GM19438 (cell line): ENCODE measurements around the gene TRNP1.
"Not testable (repeated sequence)": the region's sequence is repeated elsewhere in the genome, so short reads cannot be mapped to it uniquely, and the experiment has no call there.

Experiments used
- ATAC-seq: cut with Tn5 transposase; IDR thresholded peaks from one replicate; pipeline ENCODE4 v1.9.1; 2021; ENCODE audit warnings: low read depth; ENCODE audit not compliant: unreplicated experiment

Gene TRNP1

GRCh38 chr1:26993237-26994019 is at the start of gene TRNP1:
Gene TRNP1, plus strand, starts transcription at chr1:26993692. Its CDS starts 95 bp downstream, at chr1:26993787.
- ATAC-seq = no peak

- ATAC-seq = no peak
Observed at GRCh38 chr1:26945138-26945537, 48.4 kb upstream of the TRNP1 start.

GRCh38 chr1:26945728-26946127 is 47.8 kb upstream of the TRNP1 start:
- ATAC-seq = no peak

- no peak for ATAC-seq
Observed at GRCh38 chr1:26946270-26946669, 47.2 kb upstream of the TRNP1 start.

GRCh38 chr1:26948725-26949057 is 44.8 kb upstream of the TRNP1 start:
- not testable (repeated sequence) for ATAC-seq

GRCh38 chr1:26949266-26949925 is 44.1 kb upstream of the TRNP1 start:
- no peak for ATAC-seq

GRCh38 chr1:26949926-26950319 is 43.6 kb upstream of the TRNP1 start:
- ATAC-seq = no peak

- ATAC-seq = no peak
Observed at GRCh38 chr1:26950602-26951001, 42.9 kb upstream of the TRNP1 start.

- no peak for ATAC-seq
Observed at GRCh38 chr1:26951216-26951615, 42.3 kb upstream of the TRNP1 start.

GRCh38 chr1:26951821-26952497 is 41.5 kb upstream of the TRNP1 start:
- ATAC-seq = no peak

- no peak for ATAC-seq
Observed at GRCh38 chr1:26953374-26953773, 40.1 kb upstream of the TRNP1 start.

GRCh38 chr1:26956321-26956720 is 37.2 kb upstream of the TRNP1 start:
- ATAC-seq = no peak

GRCh38 chr1:26957306-26957705 is 36.2 kb upstream of the TRNP1 start:
- no peak for ATAC-seq

- no peak for ATAC-seq
Observed at GRCh38 chr1:26959270-26959669, 34.2 kb upstream of the TRNP1 start.

- no peak for ATAC-seq
Observed at GRCh38 chr1:26959722-26960624, 33.5 kb upstream of the TRNP1 start, which contains the start of gene KDF1. Gene KDF1, minus strand, starts transcription at chr1:26960468. Its CDS starts 8,088 bp downstream, at chr1:26952380.

GRCh38 chr1:26960625-26960966 is 32.9 kb upstream of the TRNP1 start:
- ATAC-seq = no peak

- no peak for ATAC-seq
Observed at GRCh38 chr1:26961826-26962225, 31.7 kb upstream of the TRNP1 start.

- ATAC-seq = no peak
Observed at GRCh38 chr1:26965213-26965612, 28.3 kb upstream of the TRNP1 start.

- no peak for ATAC-seq
Observed at GRCh38 chr1:26965628-26966027, 27.9 kb upstream of the TRNP1 start.

- ATAC-seq = no peak
Observed at GRCh38 chr1:26970810-26971209, 22.7 kb upstream of the TRNP1 start.

- ATAC-seq = no peak
Observed at GRCh38 chr1:26971590-26971989, 21.9 kb upstream of the TRNP1 start.
